Mesothelial cell of epicardium (in vitro differentiated cells): ENCODE data around the gene LRIT1. TPM values are rescaled to one million over a fixed set of nuclear protein-coding genes. Genes with fewer than 3 reads are reported as not detected.

Experiments used
- DNase-seq, 2 experiments: peaks; one replicate each; pipeline ENCODE4 v3.0.0; 2021; ENCODE audit warnings: low spot score in 2 of 2; ENCODE audit not compliant: unreplicated experiment in 2 of 2
- H3K27ac Mint-ChIP-seq: 2 replicates; pipeline ENCODE4 v1.8.0; 2021; ENCODE audit warnings: mixed read lengths
- H3K27me3 Mint-ChIP-seq: 2 replicates; pipeline ENCODE4 v1.8.0; 2021; ENCODE audit warnings: low read depth, mixed read lengths
- H3K36me3 Mint-ChIP-seq: 2 replicates; pipeline ENCODE4 v1.8.0; 2021; ENCODE audit warnings: mixed read lengths
- H3K4me1 Mint-ChIP-seq: 2 replicates; pipeline ENCODE4 v1.8.0; 2021; ENCODE audit warnings: mixed read lengths
- H3K4me3 Mint-ChIP-seq: 2 replicates; pipeline ENCODE4 v1.8.0; 2021; ENCODE audit warnings: mild to moderate bottlenecking, moderate library complexity, mixed read lengths
- H3K9me3 Mint-ChIP-seq: 2 replicates; pipeline ENCODE4 v1.8.0; 2021; ENCODE audit warnings: mixed read lengths
- CTCF ChIP-seq: fragments of 200-600 bp; sonication (generic); IDR thresholded peaks from one replicate; pipeline ENCODE4 v1.5.0; 2021; ENCODE audit warnings: antibody characterized with exemption; ENCODE audit not compliant: unreplicated experiment
- total RNA-seq: library from RNA; stranded (reverse); gene quantifications from 3 replicates; pipeline ENCODE4 v1.2.1, GENCODE V29; 2021

Gene LRIT1
- total RNA-seq, 1 donor from 2014 or later: not detected

GRCh38 chr10:84188815-84189214 lies 52.5 kb downstream of the LRIT1 start:
- Mint-ChIP-seq H3K36me3 (no peaks in the 10 kb centered on the region), H3K4me3 (no peak overlapping the region), H3K27me3 (peaks cover 53% of the 10 kb centered on the region), H3K9me3 (no peaks in the 10 kb centered on the region), H3K4me1 (no peaks in the 10 kb centered on the region), H3K27ac (no peak overlapping the region)
- TF ChIP-seq CTCF: no peak
- DNase-seq: no peak

DNA sequence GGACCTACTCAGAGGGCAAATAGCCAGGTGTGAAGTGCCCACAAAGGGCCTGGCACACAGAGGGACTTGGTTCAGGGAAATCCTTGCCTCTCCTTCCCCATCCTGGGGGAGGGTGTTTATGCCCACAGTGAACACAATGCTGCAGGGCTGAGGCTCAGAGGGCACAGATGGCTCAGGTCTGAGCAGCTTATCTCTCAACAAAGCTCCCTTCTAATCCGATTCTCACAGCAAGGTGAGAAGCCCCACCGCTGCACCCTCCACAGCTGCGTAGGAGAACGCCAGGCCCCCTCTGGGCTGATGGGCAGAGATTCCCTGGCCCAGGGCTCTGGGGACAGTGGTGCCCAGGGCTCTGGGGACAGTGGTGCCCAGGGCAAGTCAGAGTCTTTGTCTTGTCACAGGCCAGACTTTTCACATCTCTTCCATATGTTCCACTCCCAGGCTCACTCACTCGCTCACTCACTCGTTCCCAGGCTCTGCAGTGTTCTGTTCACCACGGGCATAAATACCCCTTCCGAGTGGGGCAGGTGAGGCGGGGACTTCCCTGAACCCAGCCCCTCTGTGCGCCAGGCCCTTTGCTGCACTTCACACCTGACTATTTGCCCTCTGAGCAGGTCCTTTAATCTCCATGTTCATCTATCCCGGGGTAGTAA lies 55.7 kb downstream of the LRIT1 start:
- no peaks in the 10 kb centered on the region for H3K4me1 Mint-ChIP-seq
- H3K27me3 Mint-ChIP-seq: peaks cover 21% of the 10 kb centered on the region
- no peaks in the 10 kb centered on the region for H3K9me3 Mint-ChIP-seq
- DNase-seq: no peak
- no peak overlapping the region for H3K4me3 Mint-ChIP-seq
- H3K27ac Mint-ChIP-seq: no peak overlapping the region
- TF ChIP-seq CTCF: no peak
- no peaks in the 10 kb centered on the region for H3K36me3 Mint-ChIP-seq

DNA sequence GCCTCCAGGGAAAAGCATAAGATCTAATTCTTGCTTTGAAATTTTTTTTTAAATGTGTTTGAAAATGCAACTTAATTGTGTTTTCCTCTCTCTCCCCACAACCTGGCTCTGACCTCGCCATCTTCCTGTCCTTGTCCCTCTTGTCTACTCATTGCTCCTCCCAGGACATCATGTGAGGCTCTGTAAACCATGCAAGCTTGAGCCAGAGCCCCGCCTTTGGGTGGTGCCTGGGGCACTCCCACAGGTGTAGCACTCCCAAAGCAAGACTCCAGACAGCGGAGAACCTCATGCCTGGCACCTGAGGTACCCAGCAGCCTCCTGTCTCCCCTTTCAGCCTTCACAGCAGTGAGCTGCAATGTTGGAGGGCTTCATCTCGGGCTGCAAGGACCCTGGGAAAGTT lies 56.8 kb downstream of the LRIT1 start:
- no peak for TF ChIP-seq CTCF
- H3K27ac Mint-ChIP-seq: no peak overlapping the region

GRCh38 chr10:84181631-84182030 lies 59.7 kb downstream of the LRIT1 start:
- H3K4me1 Mint-ChIP-seq: no peaks in the 10 kb centered on the region
- DNase-seq: no peak
- no peak overlapping the region for H3K27ac Mint-ChIP-seq
- TF ChIP-seq CTCF: no peak
- H3K27me3 Mint-ChIP-seq: peaks cover 6% of the 10 kb centered on the region
- H3K4me3 Mint-ChIP-seq: no peak overlapping the region
- no peaks in the 10 kb centered on the region for H3K36me3 Mint-ChIP-seq
- no peaks in the 10 kb centered on the region for H3K9me3 Mint-ChIP-seq

More for the DNA sequence above, 56.8 kb downstream of the LRIT1 start:
- no peaks in the 10 kb centered on the region for H3K9me3 Mint-ChIP-seq
- DNase-seq: no peak
- H3K27me3 Mint-ChIP-seq: peaks cover 13% of the 10 kb centered on the region
- H3K36me3 Mint-ChIP-seq: no peaks in the 10 kb centered on the region
- H3K4me3 Mint-ChIP-seq: no peak overlapping the region
- H3K4me1 Mint-ChIP-seq: no peaks in the 10 kb centered on the region

Other genes starting within 250 kb of the LRIT1 start
- gene GHITM, start 102.0 kb downstream of the LRIT1 start, total RNA-seq: 59.0 to 61.9 TPM (median 60.7 TPM) in 3 replicates
- not detected in 3 replicates for gene GPR15LG, start 67.7 kb downstream of the LRIT1 start, total RNA-seq
- 0.16 to 0.25 TPM (median 0.24 TPM) in 3 replicates for gene CDHR1, start 47.0 kb downstream of the LRIT1 start, total RNA-seq
- not detected in 3 replicates for gene LRIT2, start 16.0 kb downstream of the LRIT1 start, total RNA-seq
- not detected in 3 replicates for gene RGR, start 3.5 kb upstream of the LRIT1 start, total RNA-seq
- gene CCSER2, start 87.0 kb upstream of the LRIT1 start, total RNA-seq: 37.1 to 44.2 TPM (median 38.7 TPM) in 3 replicates